ENCODE results near the gene KCND2.

Gene KCND2

GRCh38 chr7:120311028-120311788 is 38.2 kb downstream of the KCND2 start:
- DNase-seq: no peak

DNA sequence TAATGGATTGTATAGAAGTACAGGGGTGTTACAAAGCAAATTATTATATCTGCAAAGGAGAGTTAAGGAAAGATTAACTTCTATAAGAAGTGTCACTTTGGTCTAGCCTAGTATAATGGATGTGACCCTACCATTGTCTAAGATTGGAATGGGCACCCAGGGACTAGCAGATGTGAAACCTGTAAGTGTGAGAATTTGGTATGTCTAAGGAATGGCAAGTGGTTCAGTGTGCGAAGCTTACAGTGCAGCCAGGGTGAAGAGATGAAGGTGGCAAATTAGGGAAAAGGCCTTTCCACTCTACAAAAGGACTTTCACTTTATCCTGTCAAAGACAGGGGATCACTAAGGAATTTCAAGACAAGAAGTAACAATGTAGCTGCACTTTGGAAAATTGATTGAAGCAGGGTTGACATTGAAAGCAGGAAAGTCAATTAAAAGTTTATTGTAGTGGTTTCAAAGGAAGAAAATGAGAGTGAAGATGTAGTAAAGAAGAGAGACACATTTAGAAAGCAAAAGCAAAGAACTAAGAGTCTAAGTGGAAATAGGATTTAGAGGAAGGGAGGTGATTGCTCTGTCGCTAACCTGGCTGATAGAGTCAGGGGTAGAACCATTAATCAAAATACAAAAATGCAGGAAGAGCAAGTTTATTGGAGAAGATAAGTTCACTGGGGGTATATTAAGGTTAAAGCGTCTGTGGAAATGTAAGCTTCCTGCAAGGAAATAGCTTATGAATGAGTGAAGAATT is 47.4 kb downstream of the KCND2 start:
- no peak for DNase-seq

DNA sequence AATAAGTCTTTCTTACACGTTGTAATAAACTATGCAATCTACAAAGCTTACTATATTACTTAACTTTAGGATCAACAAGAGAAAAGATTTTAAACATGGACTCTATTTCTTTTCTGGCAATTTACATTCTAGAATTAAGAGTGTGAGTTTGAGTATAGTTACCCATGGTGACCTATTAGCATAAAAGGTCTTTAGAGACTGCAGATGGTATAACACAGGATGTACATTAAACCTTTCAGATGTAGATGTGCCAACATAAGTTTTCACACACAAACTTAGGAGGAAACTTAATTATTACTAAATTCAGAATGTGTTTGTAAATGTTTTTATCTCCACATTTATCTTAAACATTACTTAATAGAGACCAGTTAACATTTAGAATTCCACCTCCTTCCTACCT is 54.1 kb downstream of the KCND2 start:
- DNase-seq: no peak

- DNase-seq: no peak
These were observed 59.5 kb downstream of the KCND2 start for GRCh38 chr7:120332433-120332832.

DNA sequence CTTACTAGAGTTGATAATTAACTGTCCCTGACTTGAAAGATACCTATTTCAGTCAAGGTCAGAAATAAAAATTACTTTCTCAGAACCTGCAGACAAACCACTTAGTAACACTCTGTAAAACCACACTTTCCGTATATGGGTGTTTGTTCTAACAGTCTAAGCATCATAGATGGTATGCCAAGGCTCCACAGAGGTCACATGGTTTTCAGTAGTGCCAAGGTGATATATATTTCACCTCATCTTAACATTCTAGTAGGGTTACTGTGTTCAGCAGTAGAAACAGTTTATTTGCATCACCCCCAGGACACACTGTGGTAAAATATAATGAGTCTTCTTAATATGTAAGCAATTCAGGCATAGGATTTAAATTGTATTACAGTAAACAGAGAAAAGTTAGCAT is 61.5 kb downstream of the KCND2 start:
- DNase-seq: no peak

GRCh38 chr7:120337308-120337907 is 64.4 kb downstream of the KCND2 start:
- no peak for DNase-seq

DNA sequence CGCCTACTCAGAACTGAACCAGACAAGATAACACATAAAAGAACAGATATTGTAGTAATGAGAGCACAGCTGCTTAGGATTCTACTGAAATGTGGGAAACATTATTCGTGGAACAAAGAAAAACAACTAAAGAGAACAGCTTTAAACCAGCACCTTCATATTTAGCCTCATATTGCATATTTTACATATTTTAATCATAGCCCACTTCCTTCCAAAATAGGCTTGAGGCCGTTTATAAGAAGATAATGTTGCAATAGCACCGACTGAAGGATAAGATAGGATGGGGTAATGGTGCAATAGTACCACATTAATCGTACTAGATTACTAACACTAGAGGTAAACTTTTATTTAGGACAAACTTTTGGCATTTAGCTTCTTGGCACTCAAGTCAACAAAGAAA is 71.3 kb downstream of the KCND2 start:
- DNase-seq: no peak

DNA sequence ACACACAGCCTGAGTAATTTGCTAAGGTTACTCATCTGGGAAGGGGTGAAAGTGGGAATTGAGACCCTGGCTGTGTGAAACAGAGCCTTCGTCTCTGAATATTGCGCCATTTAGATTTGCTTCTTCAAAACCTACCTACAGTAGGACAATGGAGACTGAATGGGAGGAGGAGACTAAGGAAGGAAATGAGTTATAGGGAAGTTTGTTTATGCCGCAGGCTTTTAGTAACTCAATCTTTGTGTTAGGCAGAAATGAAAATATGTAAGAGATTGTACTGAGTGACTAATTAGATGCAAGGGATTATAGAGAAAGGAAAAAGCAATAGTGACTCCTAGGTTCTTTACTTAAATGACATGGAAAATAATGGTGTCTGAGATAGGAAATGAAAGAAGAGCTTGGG is 80.2 kb downstream of the KCND2 start:
- no peak for DNase-seq

DNA sequence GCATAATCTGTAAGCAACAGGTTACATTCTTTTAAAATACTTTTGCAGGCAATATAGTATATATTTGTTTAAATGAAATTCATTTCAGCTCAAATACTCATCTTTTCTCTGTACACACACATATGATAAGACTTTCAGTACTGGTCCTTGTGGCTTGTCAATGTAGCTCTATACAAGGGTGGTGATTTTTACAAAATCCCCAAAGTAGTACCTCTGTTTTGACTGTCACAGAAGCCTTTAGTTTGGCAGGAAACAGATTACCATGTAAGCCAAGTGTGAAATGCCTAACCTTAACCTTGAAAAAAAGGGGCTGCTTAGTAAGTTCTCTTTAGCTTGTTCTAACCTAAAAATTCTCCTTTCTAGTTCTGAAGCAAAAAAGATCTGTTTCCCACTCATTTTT is 87.9 kb downstream of the KCND2 start:
- DNase-seq: no peak

DNA sequence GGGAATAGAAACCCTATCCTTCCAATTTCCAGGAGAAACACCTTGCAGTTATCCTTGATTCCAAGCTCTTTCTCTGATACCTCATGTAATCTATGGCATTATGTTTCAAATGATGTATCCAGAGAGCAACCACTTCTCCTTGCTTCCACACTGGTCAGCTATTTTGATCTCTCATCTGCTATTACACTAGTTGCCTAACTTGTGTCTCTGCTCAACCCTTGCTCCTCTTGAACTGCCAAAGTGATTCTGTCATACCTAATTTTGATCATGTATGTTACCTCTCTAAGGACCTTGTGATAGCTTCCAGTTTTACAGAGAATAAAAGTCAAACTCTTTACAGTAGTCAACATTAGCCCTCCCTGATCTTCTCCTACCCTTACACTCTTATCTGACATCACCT is 90.4 kb downstream of the KCND2 start:
- DNase-seq: no peak

- no peak for DNase-seq
These were observed 98.0 kb downstream of the KCND2 start for GRCh38 chr7:120370954-120371353.

DNA sequence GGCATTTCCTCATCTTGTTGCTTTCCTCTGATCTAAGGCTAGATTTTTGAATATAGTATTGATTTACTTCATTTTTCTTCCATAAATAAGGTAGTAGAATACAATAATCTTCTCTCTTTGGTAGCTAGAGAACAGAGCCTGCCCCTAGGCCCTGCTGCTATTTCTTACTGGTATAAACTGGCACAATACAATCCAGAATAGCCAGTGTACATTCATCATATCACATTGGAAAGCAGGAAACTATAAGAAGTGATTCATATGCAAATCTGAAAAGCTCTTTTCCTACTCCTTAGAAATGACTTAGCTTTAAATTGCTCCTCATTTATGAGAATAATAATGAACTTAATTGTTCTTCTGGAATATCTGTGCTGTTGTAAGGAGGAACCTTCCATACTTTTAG is 100.2 kb downstream of the KCND2 start:
- DNase-seq: no peak

- no peak for DNase-seq
These were observed 121.6 kb downstream of the KCND2 start for GRCh38 chr7:120394595-120394994.

GRCh38 chr7:120395526-120396019 is 122.6 kb downstream of the KCND2 start:
- no peak for DNase-seq

DNA sequence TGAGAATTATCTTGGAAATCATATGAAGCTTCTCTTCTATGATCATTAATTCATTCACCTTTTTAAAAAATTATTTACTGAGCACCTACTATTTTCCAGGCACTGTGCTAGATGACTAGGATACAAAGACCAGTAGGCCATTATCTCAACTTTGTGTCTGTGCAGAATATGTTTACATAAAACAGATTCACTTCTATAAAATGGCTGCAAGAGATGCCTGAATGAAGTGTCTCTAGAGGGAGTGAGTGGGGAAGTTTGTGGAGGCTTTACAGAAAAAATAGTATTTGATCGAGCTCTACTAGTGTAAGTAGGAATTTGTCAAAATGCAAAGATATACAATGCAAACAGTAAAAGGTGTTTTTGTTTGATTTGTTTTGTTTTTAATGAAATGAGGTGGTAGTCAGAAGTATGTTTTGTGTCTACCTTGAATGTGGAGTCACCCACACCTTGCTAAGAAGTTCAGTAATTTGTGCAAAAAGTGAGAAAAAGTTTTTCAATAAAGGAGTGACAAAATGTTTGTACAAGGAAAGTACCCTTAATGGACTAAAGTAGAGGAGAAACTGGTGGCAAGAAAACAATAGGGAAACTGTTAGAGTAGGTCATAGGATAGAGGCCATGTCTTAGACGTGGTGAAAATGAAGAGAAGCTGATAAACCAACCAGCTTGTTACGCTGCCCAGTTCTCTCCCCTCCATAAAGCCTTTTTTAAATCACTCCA is 125.5 kb downstream of the KCND2 start:
- DNase-seq: no peak

GRCh38 chr7:120400806-120401455 is 128.0 kb downstream of the KCND2 start:
- DNase-seq: no peak

GRCh38 chr7:120402079-120402767 is 129.2 kb downstream of the KCND2 start:
- no peak for DNase-seq

DNA sequence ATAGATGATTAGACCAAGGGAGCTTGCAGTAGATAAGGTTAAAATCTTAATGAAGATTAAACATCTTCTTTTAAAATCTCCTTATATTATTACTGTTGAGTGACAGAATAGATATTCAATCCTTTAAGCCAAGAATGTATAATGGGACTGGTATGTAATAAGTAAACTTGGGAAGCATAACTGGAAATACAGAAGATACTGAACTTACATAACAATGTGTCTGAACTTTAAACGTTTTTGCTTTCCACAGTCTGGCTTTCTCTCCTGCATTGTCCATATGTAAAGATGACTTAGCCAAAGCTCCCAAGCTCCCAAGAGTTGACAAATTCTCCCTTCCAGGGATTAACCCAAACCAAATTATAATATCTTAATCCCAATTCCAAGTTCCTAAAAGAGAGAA is 129.8 kb downstream of the KCND2 start:
- no peak for DNase-seq

DNA sequence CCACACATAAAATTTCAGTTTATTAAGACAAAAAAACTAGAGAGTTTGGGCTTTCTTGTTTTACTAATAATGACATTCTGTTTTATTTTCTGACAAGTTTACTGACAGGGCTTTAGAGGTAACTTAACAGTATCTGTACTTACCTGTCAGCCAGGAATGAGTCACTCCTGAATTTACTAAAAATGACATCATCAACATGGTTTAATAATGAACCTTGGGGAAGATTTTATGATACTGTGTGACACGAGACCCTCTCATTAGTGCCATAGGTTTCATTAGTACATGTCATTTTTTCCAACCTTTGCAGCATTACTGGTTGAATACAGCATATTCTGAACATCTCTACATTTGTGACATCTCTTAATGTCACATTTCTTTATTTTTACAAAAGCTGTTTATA is 131.1 kb downstream of the KCND2 start:
- no peak for DNase-seq

DNA sequence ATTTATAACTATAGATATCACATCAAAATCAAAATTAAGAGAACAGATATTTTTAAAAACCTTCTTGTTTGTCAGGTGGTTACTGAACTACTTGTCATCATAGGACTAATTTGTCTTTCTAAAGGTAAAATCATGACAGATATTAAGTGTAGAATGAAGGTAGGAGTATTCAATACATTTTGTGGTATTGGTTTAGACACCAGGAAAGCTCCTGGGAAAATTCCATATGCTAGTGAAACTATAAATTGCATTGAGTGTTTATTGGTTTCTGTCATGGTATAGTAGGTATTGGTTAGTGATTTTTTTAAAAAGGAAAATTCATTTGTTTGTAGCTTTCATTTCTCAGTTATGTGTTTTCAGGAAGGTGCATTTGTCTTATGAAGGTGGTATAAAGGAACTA is 132.7 kb downstream of the KCND2 start:
- no peak for DNase-seq

GRCh38 chr7:120407010-120407409 is 134.0 kb downstream of the KCND2 start:
- no peak for DNase-seq
